GM12891 (cell line): ENCODE results near the gene ST6GALNAC1.
"Not testable (repeated sequence)": the region's sequence is repeated elsewhere in the genome, so short reads cannot be mapped to it uniquely, and the experiment has no call there.

Experiments used
- DNase-seq: peaks from one replicate; pipeline ENCODE4 v3.0.0; 2011; ENCODE audit warnings: low spot score; ENCODE audit not compliant: insufficient read length
- FAIRE-seq: peaks from 2 replicates; lab custom pipeline; 2011; peaks lifted over from hg19 to GRCh38; lab: Jason Lieb, UNC
- PAX5 ChIP-seq: IDR thresholded peaks from 2 replicates; pipeline ENCODE4 v1.6.1; 2011; ENCODE audit warnings: low read length, moderate library complexity, mild to moderate bottlenecking; ENCODE audit not compliant: insufficient read depth, severe bottlenecking
- POLR2A ChIP-seq: IDR thresholded peaks from 2 replicates; pipeline ENCODE4 v1.6.1; 2011; ENCODE audit warnings: low read depth, low read length, control low read depth
- POLR2AphosphoS5 ChIP-seq: IDR thresholded peaks from 2 replicates; pipeline ENCODE4 v1.6.1; 2011; ENCODE audit warnings: low read depth, low read length, control low read depth
- POU2F2 ChIP-seq: IDR thresholded peaks from 2 replicates; pipeline ENCODE4 v1.6.1; 2011; ENCODE audit warnings: low read depth, mild to moderate bottlenecking, control low read depth, low read length, moderate library complexity
- SPI1 ChIP-seq: IDR thresholded peaks from 2 replicates; pipeline ENCODE4 v1.6.1; 2011; ENCODE audit warnings: low read depth, low read length, control low read depth
- TAF1 ChIP-seq: IDR thresholded peaks from 2 replicates; pipeline ENCODE4 v1.6.1; 2011; ENCODE audit warnings: low read depth, low read length, control low read depth

The ST6GALNAC1 gene

GRCh38 chr17:76645481-76645880 lies 1.9 kb upstream of the ST6GALNAC1 start:
- DNase-seq, result no peak
- TF ChIP-seq POLR2A (no peak), POU2F2 (no peak), TAF1 (no peak)
- no peak for FAIRE-seq

GRCh38 chr17:76644995-76645394 lies 1.4 kb upstream of the ST6GALNAC1 start:
- TF ChIP-seq SPI1 (no peak), POU2F2 (no peak), PAX5 (no peak), POLR2A (no peak), TAF1 (no peak), POLR2AphosphoS5 (no peak)
- DNase-seq (no peak), FAIRE-seq (no peak)

GRCh38 chr17:76642994-76643393 lies 563 bp downstream of the ST6GALNAC1 start:
- no peak for TF ChIP-seq TAF1
- TF ChIP-seq POLR2AphosphoS5, result no peak
- no peak for TF ChIP-seq POLR2A
- no peak for TF ChIP-seq POU2F2
- no peak for TF ChIP-seq PAX5
- no peak for TF ChIP-seq SPI1
- DNase-seq (no peak), FAIRE-seq (no peak)

- TF ChIP-seq POU2F2 (no peak), POLR2A (no peak), PAX5 (no peak), SPI1 (no peak)
- no peak for DNase-seq
- no peak for FAIRE-seq
Measured at GRCh38 chr17:76642032-76642561, 1.5 kb downstream of the ST6GALNAC1 start.

GRCh38 chr17:76641501-76641900 lies 2.1 kb downstream of the ST6GALNAC1 start:
- no peak for TF ChIP-seq TAF1
- no peak for TF ChIP-seq POLR2AphosphoS5
- TF ChIP-seq POU2F2, result no peak
- TF ChIP-seq PAX5, result no peak
- no peak for TF ChIP-seq SPI1
- TF ChIP-seq POLR2A, result no peak
- DNase-seq (no peak), FAIRE-seq (no peak)

- TF ChIP-seq TAF1 (no peak), POLR2A (no peak), POLR2AphosphoS5 (no peak), SPI1 (no peak), PAX5 (no peak), POU2F2 (no peak)
Measured at GRCh38 chr17:76640550-76641380, 2.8 kb downstream of the ST6GALNAC1 start.

GRCh38 chr17:76638263-76638662 lies 5.3 kb downstream of the ST6GALNAC1 start:
- no peak for FAIRE-seq
- DNase-seq, result no peak
- TF ChIP-seq TAF1, result no peak
- no peak for TF ChIP-seq POLR2A
- no peak for TF ChIP-seq POU2F2
- TF ChIP-seq POLR2AphosphoS5, result no peak
- no peak for TF ChIP-seq SPI1
- no peak for TF ChIP-seq PAX5

More at GRCh38 chr17:76640550-76641380, 2.8 kb downstream of the ST6GALNAC1 start:
- DNase-seq, result no peak
- no peak for FAIRE-seq

GRCh38 chr17:76636486-76637206 lies 6.9 kb downstream of the ST6GALNAC1 start:
- FAIRE-seq, DNase-seq: not testable (repeated sequence)

- FAIRE-seq, result no peak
- TF ChIP-seq POLR2A, result no peak
- no peak for TF ChIP-seq POLR2AphosphoS5
- no peak for TF ChIP-seq SPI1
- TF ChIP-seq TAF1, result no peak
- no peak for TF ChIP-seq PAX5
- no peak for TF ChIP-seq POU2F2
- no peak for DNase-seq
Measured at GRCh38 chr17:76635659-76636360, 7.7 kb downstream of the ST6GALNAC1 start.

- TF ChIP-seq POU2F2, result no peak
- TF ChIP-seq PAX5, result no peak
- DNase-seq (no peak), FAIRE-seq (no peak)
Measured at GRCh38 chr17:76635039-76635438, 8.5 kb downstream of the ST6GALNAC1 start.
